ENCODE results near the gene THEM4.

DNA sequence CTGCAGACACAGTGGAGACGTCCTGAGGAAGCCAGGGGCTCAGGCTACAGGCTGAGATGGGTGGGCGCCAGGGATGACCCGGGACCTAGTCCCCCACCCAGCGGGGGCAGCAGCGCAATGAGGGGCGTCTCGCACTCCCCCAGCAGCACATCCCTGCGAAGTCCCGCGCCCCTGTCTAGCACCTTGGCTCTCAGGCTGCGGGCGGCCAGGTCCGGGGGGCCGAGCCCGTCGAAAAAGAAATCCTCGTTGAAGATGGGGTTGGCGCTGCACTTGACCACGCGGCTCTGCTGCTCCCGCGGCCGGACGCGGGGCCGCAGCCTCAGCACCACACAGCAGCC lies 71.5 kb downstream of the THEM4 start:
- TF ChIP-seq, protein P1, sequence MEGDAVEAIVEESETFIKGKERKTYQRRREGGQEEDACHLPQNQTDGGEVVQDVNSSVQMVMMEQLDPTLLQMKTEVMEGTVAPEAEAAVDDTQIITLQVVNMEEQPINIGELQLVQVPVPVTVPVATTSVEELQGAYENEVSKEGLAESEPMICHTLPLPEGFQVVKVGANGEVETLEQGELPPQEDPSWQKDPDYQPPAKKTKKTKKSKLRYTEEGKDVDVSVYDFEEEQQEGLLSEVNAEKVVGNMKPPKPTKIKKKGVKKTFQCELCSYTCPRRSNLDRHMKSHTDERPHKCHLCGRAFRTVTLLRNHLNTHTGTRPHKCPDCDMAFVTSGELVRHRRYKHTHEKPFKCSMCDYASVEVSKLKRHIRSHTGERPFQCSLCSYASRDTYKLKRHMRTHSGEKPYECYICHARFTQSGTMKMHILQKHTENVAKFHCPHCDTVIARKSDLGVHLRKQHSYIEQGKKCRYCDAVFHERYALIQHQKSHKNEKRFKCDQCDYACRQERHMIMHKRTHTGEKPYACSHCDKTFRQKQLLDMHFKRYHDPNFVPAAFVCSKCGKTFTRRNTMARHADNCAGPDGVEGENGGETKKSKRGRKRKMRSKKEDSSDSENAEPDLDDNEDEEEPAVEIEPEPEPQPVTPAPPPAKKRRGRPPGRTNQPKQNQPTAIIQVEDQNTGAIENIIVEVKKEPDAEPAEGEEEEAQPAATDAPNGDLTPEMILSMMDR (IDR thresholded peaks at IDR 0.05; ENCODE audit: insufficient read depth, low read depth, low read length), result no peak
- TF ChIP-seq EZH2 (IDR thresholded peaks at IDR 0.05; ENCODE audit: insufficient read depth, low read length), result peak; percentile 56

All from astrocyte (in vitro differentiated cells and primary cell).